Measurements from ENCODE around the gene NPY.
"Not testable (repeated sequence)": the region's sequence is repeated elsewhere in the genome, so short reads cannot be mapped to it uniquely, and the experiment has no call there.

Gene NPY

DNA sequence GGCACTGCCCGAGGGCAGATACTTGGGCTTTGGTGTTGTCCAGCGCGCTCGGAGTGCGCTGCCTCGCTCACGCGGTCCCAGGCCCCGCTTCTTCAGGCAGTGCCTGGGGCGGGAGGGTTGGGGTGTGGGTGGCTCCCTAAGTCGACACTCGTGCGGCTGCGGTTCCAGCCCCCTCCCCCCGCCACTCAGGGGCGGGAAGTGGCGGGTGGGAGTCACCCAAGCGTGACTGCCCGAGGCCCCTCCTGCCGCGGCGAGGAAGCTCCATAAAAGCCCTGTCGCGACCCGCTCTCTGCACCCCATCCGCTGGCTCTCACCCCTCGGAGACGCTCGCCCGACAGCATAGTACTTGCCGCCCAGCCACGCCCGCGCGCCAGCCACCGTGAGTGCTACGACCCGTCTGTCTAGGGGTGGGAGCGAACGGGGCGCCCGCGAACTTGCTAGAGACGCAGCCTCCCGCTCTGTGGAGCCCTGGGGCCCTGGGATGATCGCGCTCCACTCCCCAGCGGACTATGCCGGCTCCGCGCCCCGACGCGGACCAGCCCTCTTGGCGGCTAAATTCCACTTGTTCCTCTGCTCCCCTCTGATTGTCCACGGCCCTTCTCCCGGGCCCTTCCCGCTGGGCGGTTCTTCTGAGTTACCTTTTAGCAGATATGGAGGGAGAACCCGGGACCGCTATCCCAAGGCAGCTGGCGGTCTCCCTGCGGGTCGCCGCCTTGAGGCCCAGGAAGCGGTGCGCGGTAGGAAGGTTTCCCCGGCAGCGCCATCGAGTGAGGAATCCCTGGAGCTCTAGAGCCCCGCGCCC lies at the start of gene NPY:
Gene NPY (plus strand): TSS at position 294 of the 802 bp plus-strand sequence. CDS start 1,051 bp downstream, outside the sequence.
- peak; percentile 80 for DNase-seq

GRCh38 chr7:24239260-24239659 lies 44.7 kb upstream of the NPY start:
- no peak for DNase-seq

- DNase-seq: no peak
Measured at GRCh38 chr7:24241206-24241605, 42.8 kb upstream of the NPY start.

- DNase-seq: no peak
Measured at GRCh38 chr7:24244554-24244953, 39.4 kb upstream of the NPY start.

DNA sequence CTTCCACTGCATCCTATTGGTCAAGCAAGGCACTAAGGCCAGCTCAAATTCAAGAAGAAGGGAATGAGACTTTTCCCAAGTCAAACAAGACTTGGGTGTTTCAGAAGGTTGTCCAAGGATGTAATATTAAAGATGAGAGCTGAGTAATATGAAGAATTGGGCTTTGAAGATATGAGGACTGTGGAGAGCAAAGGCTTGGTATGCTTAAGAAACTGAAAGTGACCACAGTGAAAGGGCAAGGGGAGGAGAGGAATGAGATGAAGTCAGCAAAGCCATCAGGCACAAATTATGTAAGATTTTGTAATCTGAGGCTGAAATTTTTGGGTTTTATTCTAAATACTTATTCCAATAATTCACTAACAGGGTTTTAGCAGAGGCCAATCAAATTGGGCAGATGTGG lies 38.6 kb upstream of the NPY start:
- DNase-seq: no peak

DNA sequence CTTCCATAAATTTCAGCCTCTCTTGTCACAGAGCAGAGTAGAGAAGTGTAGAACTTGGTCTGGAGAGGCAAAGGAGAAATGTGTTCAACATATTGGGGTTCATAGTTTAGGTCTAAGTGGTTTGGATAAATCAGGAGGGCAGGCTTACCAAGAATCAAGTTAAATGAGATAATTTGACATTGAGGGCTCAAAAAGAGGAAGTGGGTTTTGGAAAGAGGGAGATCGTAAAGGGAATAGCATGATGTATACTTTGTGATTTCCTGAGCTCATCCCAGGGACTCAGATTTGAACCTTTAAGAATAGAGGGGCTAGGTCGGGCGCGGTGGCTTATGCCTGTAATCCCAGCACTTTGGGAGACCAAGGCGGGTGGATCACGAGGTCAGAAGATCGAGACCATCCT lies 34.7 kb upstream of the NPY start:
- no peak for DNase-seq

- no peak for DNase-seq
Measured at GRCh38 chr7:24251568-24251967, 32.4 kb upstream of the NPY start.

GRCh38 chr7:24255139-24255538 lies 28.9 kb upstream of the NPY start:
- DNase-seq: no peak

DNA sequence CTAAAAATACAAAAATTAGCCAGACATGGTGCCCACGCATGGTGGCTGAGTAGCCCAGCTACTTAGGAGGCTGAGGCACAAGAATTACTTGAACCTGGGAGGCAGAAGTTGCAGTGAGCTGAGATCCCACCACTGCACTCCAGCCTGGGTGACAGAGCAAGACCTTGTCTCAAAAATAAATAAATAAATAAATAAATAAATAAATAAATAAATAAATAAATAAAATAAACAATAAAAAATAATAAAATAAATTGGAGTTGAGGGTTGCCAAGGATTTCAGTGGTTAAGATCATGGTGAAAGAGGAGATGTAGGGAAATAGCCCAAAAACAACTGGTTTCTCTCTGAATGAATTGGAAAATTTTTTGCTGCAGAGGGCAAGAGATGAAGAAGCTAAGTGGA lies 25.7 kb upstream of the NPY start:
- not testable (repeated sequence) for DNase-seq

- no peak for DNase-seq
Measured at GRCh38 chr7:24271938-24272337, 12.1 kb upstream of the NPY start.

- no peak for DNase-seq
Measured at GRCh38 chr7:24279512-24279911, 4.5 kb upstream of the NPY start.

- DNase-seq: peak; percentile 69
Measured at GRCh38 chr7:24283554-24283896, 465 bp upstream of the NPY start.

GRCh38 chr7:24284699-24285506 lies 913 bp downstream of the NPY start:
- peak; percentile 54 for DNase-seq

- DNase-seq: peak; percentile 54
Measured at GRCh38 chr7:24290004-24290641, 6.1 kb downstream of the NPY start.

- no peak for DNase-seq
Measured at GRCh38 chr7:24291271-24291670, 7.3 kb downstream of the NPY start.

DNA sequence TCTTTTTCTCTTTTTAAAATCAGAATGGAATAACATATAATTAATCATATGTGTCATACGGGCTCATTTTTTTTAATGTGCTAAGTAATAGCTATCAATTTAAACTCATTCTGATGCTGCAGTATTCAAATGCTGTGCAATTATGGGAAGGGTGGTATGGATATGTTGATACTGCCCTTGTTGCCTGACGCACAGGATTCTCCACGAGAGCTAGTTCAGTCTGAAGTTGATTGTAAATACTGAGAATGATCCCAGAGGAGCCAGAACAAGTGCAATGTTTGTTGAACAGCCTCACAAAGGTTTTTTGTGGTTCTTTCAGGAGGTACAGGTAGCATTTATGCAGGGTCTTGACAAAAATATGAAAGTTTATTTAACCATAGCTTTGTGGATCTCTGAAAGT lies 13.4 kb downstream of the NPY start:
- DNase-seq: no peak

DNA sequence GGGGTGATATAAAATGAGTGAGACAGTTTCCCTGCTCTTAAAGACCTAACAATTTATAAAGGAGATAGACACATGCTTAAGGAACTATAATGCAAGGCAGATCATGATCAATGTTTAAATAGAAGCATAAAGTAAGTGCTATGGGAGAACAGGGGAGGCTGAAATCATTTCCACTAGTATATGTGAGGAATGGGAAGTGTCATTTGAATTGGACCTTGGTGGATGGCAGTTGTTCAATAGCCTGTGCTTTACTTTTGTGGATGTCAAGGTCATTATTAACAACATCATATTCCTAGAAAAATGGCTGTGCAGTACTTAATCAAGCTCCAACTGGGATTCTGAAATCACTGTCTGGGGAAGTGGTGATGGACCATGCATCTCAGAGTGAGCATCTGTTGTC lies 14.7 kb downstream of the NPY start:
- no peak for DNase-seq

- no peak for DNase-seq
Measured at GRCh38 chr7:24299192-24299591, 15.2 kb downstream of the NPY start.

- no peak for DNase-seq
Measured at GRCh38 chr7:24301703-24302102, 17.7 kb downstream of the NPY start.

GRCh38 chr7:24304494-24305095 lies 20.6 kb downstream of the NPY start:
- DNase-seq: no peak

GRCh38 chr7:24307326-24307725 lies 23.3 kb downstream of the NPY start:
- DNase-seq: no peak

GRCh38 chr7:24312588-24312987 lies 28.6 kb downstream of the NPY start:
- no peak for DNase-seq

GRCh38 chr7:24313777-24314176 lies 29.8 kb downstream of the NPY start:
- DNase-seq: no peak

All from retina (tissue), 1 donor.